Fibroblast of lung (primary cell): ENCODE results near the gene MTAP. TPM values are rescaled to one million over a fixed set of nuclear protein-coding genes. Genes with fewer than 3 reads are reported as not detected.

Source experiments
- DNase-seq, 2 donors: peaks; one replicate each; pipeline versions ENCODE4 v3.0.0 to v3.0.0-alpha.2; 2010; ENCODE audit warnings: low read depth in 2 of 2
- H2AFZ ChIP-seq: 2 replicates; pipeline ENCODE4 v1.5.1; 2012; ENCODE audit warnings: low read length, control low read depth, inconsistent platforms
- H3K27ac ChIP-seq: 2 replicates; pipeline ENCODE4 v1.5.1; 2011; ENCODE audit warnings: low read length, control low read depth; ENCODE audit not compliant: insufficient read depth
- H3K27me3 ChIP-seq: 2 replicates; pipeline ENCODE4 v1.5.1; 2011; ENCODE audit warnings: mild to moderate bottlenecking, low read length; ENCODE audit not compliant: control insufficient read depth, insufficient read depth
- H3K36me3 ChIP-seq: 2 replicates; pipeline ENCODE4 v1.5.1; 2011; ENCODE audit warnings: low read length; ENCODE audit not compliant: control insufficient read depth, insufficient read depth
- H3K4me1 ChIP-seq: 2 replicates; pipeline ENCODE4 v1.5.1; 2011; ENCODE audit warnings: low read length; ENCODE audit not compliant: control insufficient read depth, insufficient read depth; ENCODE audit errors: extremely low read depth
- H3K4me2 ChIP-seq: 2 replicates; pipeline ENCODE4 v1.5.1; 2011; ENCODE audit warnings: low read length, control low read depth; ENCODE audit not compliant: insufficient read depth; ENCODE audit errors: extremely low read depth
- H3K4me3 ChIP-seq, 4 experiments: fragments of 200-600 bp in 1 of 4; sonication (generic) in 1 of 4; replicated peaks in 1 of 4; 2 replicates each; pipeline ENCODE4 v1.5.1; 2011 to 2016; ENCODE audit warnings: low read length in 4 of 4, low read depth in 3 of 4, mild to moderate bottlenecking in 3 of 4, control low read depth in 2 of 4, inconsistent platforms in 1 of 4, mixed read lengths in 1 of 4; ENCODE audit not compliant: insufficient read depth in 1 of 4; ENCODE audit errors: control extremely low read depth in 1 of 4
- H3K79me2 ChIP-seq: 2 replicates; pipeline ENCODE4 v1.5.1; 2012; ENCODE audit warnings: mild to moderate bottlenecking, low read length, inconsistent platforms; ENCODE audit not compliant: control insufficient read depth, insufficient read depth
- H3K9ac ChIP-seq: 2 replicates; pipeline ENCODE4 v1.5.1; 2011; ENCODE audit warnings: mild to moderate bottlenecking, low read length, control low read depth; ENCODE audit not compliant: insufficient read depth
- H3K9me3 ChIP-seq: 2 replicates; pipeline ENCODE4 v1.5.1; 2012; ENCODE audit warnings: low read depth, low read length; ENCODE audit not compliant: control insufficient read depth, insufficient read depth
- H4K20me1 ChIP-seq: 2 replicates; pipeline ENCODE4 v1.5.1; 2011; ENCODE audit warnings: low read length; ENCODE audit not compliant: control insufficient read depth, insufficient read depth; ENCODE audit errors: extremely low read depth
- EZH2 ChIP-seq: IDR thresholded peaks from 2 replicates; pipeline ENCODE4 v1.5.1; 2012; ENCODE audit warnings: low read length, control low read depth, mild to moderate bottlenecking; ENCODE audit errors: missing control alignments
- polyA plus RNA-seq, 2 donors: library from polyadenylated mRNA; depleted of rRNA in 1 of 2; stranded (reverse) in 1 of 2; unstranded in 1 of 2; fragments of >200 nt; gene quantifications; 2 replicates each; pipeline ENCODE4 v1.2.1, GENCODE V29; 2011 to 2012; ENCODE audit warnings: missing spikeins in 1 of 2
- total RNA-seq: library from RNA; depleted of rRNA; stranded (reverse); fragments of >200 nt; gene quantifications from 2 replicates; pipeline ENCODE4 v1.2.1, GENCODE V29; 2014
- TF ChIP-seq, protein P1 (sequence below), 2 donors: IDR thresholded peaks in 1 of 2; conservative IDR thresholded peaks in 1 of 2; 1 replicate in 1 of 2; 2 replicates in 1 of 2; pipeline ENCODE4 v1.5.1; 2011 to 2012; ENCODE audit warnings: low read length in 2 of 2, control low read depth in 1 of 2, inconsistent platforms in 1 of 2, low read depth in 1 of 2, mild to moderate bottlenecking in 1 of 2

MTAP gene
- total and polyA plus RNA-seq, 2 donors (not counting 1 experiment from before 2014, with no cell fraction given), result 20.0 to 27.6 TPM

DNA sequence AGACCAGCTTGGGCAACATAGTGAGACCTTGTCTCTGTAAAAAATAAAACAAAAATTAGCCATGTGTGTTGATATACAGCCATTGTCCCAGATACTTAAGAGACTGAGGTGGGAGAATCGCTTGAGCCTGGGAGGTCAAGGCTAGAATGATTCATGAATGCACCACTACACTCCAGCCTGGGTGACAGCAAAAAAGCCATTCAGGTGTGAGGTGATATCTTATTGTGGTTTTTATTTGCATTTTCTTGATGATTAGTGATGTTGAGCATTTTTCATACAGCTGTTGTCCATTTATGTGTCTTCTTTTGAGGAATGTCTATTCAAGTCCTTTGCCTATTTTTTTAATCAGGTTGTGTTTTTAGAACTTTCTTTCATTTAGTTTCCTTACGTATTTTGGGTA, 23.2 kb downstream of the MTAP start:
- H3K9ac ChIP-seq, result no peak overlapping the region
- no peak overlapping the region for H3K4me2 ChIP-seq
- DNase-seq, result no peak
- peaks cover 2% of the 10 kb centered on the region for H3K79me2 ChIP-seq
- H3K9me3 ChIP-seq, result no peaks in the 10 kb centered on the region
- no peaks in the 10 kb centered on the region for H3K36me3 ChIP-seq
- H2AFZ ChIP-seq, result no peak overlapping the region
- no peaks in the 10 kb centered on the region for H3K4me1 ChIP-seq
- H3K27ac ChIP-seq, result no peak overlapping the region
- H4K20me1 ChIP-seq, result no peaks in the 10 kb centered on the region
- TF ChIP-seq, protein P1, sequence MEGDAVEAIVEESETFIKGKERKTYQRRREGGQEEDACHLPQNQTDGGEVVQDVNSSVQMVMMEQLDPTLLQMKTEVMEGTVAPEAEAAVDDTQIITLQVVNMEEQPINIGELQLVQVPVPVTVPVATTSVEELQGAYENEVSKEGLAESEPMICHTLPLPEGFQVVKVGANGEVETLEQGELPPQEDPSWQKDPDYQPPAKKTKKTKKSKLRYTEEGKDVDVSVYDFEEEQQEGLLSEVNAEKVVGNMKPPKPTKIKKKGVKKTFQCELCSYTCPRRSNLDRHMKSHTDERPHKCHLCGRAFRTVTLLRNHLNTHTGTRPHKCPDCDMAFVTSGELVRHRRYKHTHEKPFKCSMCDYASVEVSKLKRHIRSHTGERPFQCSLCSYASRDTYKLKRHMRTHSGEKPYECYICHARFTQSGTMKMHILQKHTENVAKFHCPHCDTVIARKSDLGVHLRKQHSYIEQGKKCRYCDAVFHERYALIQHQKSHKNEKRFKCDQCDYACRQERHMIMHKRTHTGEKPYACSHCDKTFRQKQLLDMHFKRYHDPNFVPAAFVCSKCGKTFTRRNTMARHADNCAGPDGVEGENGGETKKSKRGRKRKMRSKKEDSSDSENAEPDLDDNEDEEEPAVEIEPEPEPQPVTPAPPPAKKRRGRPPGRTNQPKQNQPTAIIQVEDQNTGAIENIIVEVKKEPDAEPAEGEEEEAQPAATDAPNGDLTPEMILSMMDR (conservative IDR thresholded peaks at IDR 0.05 in 1 of 2, IDR thresholded peaks at IDR 0.05 in 1 of 2; ENCODE audit: low read depth in 1 of 2, low read length in 2 of 2), result no peak
- TF ChIP-seq EZH2, result no peak
- no peak overlapping the region for H3K4me3 ChIP-seq
- no peaks in the 10 kb centered on the region for H3K27me3 ChIP-seq

DNA sequence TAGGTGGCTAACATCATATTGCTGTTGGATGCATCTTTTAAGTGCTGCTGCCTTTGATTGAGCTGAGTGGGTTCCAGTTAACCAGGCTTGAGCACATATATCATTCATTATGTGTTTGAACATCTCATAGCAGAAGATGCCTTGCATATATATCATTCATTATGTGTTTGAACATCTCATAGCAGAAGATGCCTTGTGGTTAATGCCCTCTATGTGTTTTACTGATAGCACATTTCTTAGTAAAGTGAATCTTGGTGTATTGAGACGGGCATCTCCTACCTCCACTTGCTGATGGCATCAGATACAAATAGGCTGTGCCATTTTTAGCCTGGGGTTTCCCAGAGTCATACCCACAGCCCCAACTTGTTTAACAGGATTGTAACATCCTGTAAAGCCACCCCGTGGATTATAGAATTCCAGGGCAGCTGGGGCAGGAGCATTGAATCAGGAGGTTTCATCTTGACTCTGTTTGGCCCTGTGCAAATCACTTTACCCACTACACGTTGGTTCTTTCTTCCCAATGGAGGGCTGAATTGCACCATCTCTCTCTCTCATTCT, 26.5 kb downstream of the MTAP start:
- Histone ChIP-seq H2AFZ (no peak overlapping the region), H3K79me2 (peaks cover 2% of the 10 kb centered on the region), H3K36me3 (no peaks in the 10 kb centered on the region), H4K20me1 (no peaks in the 10 kb centered on the region), H3K4me1 (peaks cover 8% of the 10 kb centered on the region), H3K27ac (no peak overlapping the region), H3K27me3 (no peaks in the 10 kb centered on the region), H3K9ac (no peak overlapping the region), H3K4me2 (no peak overlapping the region), H3K4me3 (no peak overlapping the region), H3K9me3 (no peaks in the 10 kb centered on the region)
- no peak for DNase-seq
- no peak for TF ChIP-seq EZH2
- TF ChIP-seq, protein P1 (conservative IDR thresholded peaks at IDR 0.05 in 1 of 2, IDR thresholded peaks at IDR 0.05 in 1 of 2; ENCODE audit: low read depth in 1 of 2, low read length in 2 of 2), result no peak

DNA sequence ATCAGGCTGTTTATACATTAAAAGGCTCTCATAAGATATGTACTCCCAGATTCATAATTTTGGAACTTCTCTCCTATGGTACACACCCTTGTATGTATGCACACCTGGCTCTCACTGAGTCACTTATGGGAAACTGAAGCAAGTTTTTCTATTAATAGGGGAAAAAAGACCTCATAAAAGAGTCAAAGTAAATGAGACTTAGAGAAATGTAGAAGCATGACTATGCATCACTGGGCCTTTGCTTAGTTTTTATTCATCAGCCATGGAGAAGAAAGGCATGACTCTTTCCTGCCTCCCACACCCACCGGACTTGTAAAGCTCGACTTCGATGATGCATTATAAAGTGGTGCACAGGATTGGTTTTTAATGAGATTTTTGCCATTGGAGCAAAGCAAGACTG, 28.2 kb downstream of the MTAP start:
- Histone ChIP-seq H4K20me1 (no peaks in the 10 kb centered on the region), H3K4me2 (no peak overlapping the region), H3K27me3 (no peaks in the 10 kb centered on the region), H3K9ac (no peak overlapping the region), H3K79me2 (peaks cover 4% of the 10 kb centered on the region), H3K9me3 (no peaks in the 10 kb centered on the region), H2AFZ (no peak overlapping the region), H3K4me1 (peaks cover 9% of the 10 kb centered on the region), H3K36me3 (no peaks in the 10 kb centered on the region), H3K27ac (no peak overlapping the region), H3K4me3 (no peak overlapping the region)
- peak in 1 of 2 donors; percentile 74 for DNase-seq
- TF ChIP-seq, protein P1 (conservative IDR thresholded peaks at IDR 0.05 in 1 of 2, IDR thresholded peaks at IDR 0.05 in 1 of 2; ENCODE audit: low read depth in 1 of 2, low read length in 2 of 2), result no peak
- TF ChIP-seq EZH2, result no peak
